GM12865 (cell line): ENCODE measurements around the gene PLPPR1.

Experiments
- DNase-seq: peaks from one replicate; pipeline ENCODE4 v3.0.0; 2010; ENCODE audit warnings: low read depth
- H3K4me3 ChIP-seq: 2 replicates; pipeline ENCODE4 v1.5.1; 2011; ENCODE audit warnings: mild to moderate bottlenecking, low read depth, low read length, control low read depth
- TF ChIP-seq, protein P1 (sequence below): IDR thresholded peaks from 2 replicates; pipeline ENCODE4 v1.5.1; 2011; ENCODE audit warnings: low read length, control low read depth, low read depth, inconsistent platforms; ENCODE audit not compliant: insufficient read depth; ENCODE audit errors: missing control alignments

Gene PLPPR1

DNA sequence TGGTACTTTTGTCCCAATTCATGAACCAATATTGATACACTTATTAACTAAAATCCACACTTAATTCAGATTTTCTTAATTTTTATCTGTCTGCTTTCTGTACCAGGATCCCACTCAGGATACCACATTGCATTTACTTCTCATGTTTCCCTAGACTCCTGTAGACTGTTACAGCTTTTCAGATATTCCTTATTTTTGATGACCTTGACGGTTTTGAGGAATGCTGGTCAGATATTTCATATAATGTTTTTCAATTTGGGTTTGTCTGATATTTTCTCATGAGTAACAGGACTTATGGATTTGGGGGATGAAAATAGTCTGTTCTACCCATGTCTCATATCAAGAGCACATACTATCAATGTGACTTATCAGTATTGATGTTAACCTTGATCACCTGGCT lies 37.4 kb downstream of the PLPPR1 start:
- H3K4me3 ChIP-seq = no peak overlapping the region
- TF ChIP-seq, protein P1, sequence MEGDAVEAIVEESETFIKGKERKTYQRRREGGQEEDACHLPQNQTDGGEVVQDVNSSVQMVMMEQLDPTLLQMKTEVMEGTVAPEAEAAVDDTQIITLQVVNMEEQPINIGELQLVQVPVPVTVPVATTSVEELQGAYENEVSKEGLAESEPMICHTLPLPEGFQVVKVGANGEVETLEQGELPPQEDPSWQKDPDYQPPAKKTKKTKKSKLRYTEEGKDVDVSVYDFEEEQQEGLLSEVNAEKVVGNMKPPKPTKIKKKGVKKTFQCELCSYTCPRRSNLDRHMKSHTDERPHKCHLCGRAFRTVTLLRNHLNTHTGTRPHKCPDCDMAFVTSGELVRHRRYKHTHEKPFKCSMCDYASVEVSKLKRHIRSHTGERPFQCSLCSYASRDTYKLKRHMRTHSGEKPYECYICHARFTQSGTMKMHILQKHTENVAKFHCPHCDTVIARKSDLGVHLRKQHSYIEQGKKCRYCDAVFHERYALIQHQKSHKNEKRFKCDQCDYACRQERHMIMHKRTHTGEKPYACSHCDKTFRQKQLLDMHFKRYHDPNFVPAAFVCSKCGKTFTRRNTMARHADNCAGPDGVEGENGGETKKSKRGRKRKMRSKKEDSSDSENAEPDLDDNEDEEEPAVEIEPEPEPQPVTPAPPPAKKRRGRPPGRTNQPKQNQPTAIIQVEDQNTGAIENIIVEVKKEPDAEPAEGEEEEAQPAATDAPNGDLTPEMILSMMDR = no peak
- no peak for DNase-seq

GRCh38 chr9:101068696-101069095 lies 40.2 kb downstream of the PLPPR1 start:
- no peak overlapping the region for H3K4me3 ChIP-seq
- no peak for DNase-seq
- TF ChIP-seq, protein P1 = no peak

DNA sequence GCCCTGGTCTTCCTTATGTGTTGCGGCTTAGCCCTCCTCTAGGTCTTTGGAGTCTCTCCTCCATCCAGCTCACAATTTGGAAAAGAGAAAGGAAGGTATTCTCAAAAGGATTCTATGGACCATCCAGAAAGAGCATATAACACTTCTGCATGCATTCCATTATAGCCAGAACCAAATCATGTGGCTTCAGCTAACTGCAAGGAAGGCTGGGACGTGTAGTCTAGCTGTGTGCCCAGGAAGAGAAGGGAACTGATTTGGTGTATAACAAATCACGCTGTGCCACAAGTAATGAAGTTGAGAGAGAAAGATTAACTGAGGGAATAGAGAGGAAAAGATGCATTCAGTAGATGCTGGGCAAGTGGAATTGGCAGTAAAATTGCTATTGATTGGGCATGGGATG lies 43.7 kb downstream of the PLPPR1 start:
- no peak overlapping the region for H3K4me3 ChIP-seq
- TF ChIP-seq, protein P1 = no peak
- DNase-seq = no peak

DNA sequence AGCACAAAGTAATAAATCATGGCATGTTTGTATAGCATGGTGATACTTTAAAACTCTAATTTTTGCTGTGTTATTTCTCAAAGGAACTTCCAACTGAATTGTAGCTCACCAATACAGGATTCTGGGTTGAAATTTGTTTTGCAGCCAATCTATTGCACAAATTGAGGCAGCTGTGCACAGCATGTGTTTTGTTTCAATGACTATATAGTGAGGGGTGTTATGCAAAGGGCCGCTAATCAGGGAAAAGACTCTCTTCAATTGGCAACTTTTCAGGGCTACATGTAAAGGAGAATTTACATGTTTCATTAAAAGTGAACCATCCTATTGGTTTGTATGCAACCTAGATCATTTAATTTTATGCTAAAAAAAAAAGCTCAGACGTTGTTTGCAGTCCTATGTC lies 44.6 kb downstream of the PLPPR1 start:
- TF ChIP-seq, protein P1 = no peak
- DNase-seq = no peak
- H3K4me3 ChIP-seq = no peak overlapping the region

GRCh38 chr9:101081641-101082040 lies 53.1 kb downstream of the PLPPR1 start:
- TF ChIP-seq, protein P1 = no peak
- H3K4me3 ChIP-seq = no peak overlapping the region
- DNase-seq = no peak

DNA sequence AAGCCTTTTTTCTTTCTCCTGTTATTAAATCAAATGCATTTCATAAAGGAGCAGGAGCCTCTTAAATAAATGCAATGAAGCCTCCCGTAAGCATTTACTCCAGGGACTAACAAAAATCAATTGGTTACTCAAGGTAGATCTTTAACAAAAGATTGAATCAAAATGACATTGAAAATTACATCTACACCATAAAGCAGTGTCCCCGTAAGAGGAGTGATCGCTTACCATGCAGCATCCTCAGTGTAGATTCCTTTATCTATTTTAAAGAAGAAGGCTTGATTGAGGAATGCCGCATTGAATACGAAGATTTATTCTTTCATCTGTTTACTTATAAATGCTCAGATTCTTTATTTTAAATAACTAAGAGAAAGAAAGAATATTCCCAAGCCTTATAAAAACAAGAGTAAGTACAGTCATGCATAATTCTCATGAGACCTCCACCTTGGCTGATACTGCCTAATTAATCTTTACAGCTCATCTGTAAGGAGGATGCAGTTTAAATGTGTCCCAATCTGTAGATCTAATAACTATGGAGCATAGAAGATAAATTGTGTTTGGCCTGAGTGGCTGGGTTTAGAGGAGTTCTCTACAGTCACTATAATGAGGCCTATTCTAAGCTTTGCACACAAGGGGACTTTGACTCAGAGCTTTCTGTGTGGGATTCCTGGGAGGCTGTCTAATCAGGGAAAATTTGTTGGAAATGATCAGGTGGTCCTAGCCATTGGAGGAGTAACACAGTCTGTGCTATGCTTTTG lies 55.1 kb downstream of the PLPPR1 start:
- no peak for DNase-seq
- H3K4me3 ChIP-seq = no peak overlapping the region
- TF ChIP-seq, protein P1 = no peak

DNA sequence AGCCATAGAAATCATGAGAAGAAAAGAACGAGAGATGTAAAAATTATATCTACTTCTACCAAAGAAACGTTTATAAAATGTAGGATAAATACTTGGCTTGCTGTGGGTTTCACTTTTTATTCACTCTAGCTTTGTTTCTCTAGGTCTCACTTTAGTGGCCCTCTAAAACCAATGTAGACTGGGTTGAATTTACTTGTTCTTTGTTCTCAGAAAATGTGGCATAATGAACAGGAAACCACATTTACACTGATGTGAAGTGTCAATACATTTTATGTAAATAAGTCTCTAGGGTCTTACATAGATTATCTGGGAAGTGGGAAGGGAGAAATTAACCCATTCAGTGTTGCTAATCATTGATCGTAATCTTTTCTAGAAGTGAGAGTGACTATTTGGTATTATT lies 58.9 kb downstream of the PLPPR1 start:
- TF ChIP-seq, protein P1 = no peak
- no peak overlapping the region for H3K4me3 ChIP-seq
- DNase-seq = no peak
